GM19099 (cell line): ENCODE results near the gene CRISP3.

Source experiments
- POLR2A ChIP-seq: IDR thresholded peaks from 3 replicates; pipeline ENCODE4 v1.6.1; 2011; ENCODE audit warnings: low read depth; ENCODE audit not compliant: insufficient read length; ENCODE audit errors: extremely low read depth

CRISP3 gene

DNA sequence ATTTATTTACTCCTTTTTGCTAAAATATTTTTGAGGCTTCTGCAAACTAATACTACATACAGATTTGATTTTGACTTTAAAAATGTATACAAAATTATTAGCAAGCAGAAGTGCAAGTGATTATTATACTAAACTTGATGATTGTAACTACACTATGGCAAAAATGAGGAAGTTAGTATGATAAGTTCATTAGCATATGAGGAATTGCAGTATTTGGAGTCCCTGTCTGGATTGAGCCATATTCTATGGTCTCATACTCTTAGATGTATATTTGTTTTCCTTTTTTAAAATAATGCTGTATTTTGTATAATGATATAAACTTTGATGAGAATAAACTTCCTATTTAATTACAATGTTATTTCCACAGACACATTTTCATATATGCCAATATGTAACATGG lies 13.9 kb downstream of the CRISP3 start:
- TF ChIP-seq POLR2A = no peak

DNA sequence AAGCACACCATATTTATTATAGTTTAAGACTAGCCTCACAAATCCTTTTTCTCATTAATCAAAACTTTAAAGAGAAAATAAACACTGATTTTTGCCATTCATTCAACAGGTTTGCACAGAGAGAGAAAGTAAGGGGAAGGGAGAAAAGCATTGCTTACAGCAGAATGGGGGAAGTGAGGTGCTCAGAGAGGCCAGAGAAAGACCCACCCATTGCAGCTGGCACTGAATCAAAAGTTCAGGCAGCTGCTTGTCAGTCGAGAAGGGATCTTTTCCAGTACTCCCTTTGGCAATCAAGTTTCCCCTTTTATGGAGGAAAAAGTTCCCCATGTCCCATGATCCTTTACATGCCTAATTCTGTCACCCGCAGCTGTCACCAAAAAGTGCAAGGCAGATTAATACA lies 22.9 kb downstream of the CRISP3 start:
- no peak for TF ChIP-seq POLR2A

DNA sequence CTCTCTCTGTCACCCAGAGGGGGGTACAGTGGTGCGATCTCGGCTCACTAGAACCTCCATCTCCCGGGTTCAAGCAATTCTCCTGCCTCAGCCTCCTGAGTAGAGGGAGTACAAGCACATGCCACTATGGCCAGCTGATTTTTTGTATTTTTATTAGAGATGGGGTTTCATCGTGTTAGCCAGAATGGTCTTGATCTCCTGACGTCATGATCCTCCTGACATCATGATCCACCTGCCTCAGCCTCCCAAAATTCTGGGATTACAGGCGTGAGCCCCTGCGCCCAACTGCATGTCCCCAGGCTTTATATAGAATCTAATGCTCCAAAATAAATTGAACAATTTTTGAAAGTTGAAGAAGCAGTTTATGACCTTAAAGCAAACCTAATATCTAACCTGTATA lies 23.8 kb downstream of the CRISP3 start:
- no peak for TF ChIP-seq POLR2A

DNA sequence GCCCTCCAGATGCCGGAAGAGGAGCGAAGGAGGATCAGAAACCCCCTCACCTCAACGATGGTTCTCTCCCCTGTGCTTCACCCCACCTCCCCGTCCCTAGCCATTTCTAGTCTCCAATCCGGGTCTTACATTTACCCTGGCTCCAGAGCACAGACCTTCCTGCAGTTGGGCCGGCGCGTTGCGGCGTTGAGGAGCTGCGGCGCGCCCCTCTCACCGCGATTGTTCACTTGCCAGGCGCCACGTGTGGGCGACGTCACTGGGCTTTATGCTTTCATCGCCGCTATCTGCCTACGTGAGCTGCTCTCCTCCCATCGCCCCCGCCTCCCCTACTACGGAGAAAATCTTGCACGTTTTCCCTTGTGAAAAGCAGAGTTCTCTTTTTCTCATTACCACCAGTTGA lies 30.8 kb downstream of the CRISP3 start, which contains the start of gene CRISP2:
Gene CRISP2, minus strand, starts transcription at position 198 of the 400 bp plus-strand sequence. CDS start 4,347 bp downstream, outside the sequence.
- no peak for TF ChIP-seq POLR2A

DNA sequence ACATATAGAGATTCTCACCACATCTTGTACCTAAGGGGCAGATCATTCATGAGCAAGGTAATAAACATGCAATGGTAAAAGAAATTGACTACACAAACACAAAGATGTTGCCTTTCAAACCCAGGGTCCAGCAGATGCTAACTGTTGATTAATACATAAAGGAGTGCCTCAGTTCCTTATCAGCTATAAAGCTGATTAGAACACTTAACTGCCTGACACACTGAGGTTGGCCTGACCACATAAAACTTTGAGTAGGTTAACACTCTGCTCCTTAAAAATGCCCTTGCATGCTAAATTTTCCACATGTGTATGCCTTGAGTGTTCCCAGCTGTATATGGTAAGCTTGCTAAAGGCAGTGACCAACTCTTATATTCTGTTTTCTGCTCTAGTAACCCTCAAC lies 45.7 kb downstream of the CRISP3 start:
- TF ChIP-seq POLR2A = no peak

DNA sequence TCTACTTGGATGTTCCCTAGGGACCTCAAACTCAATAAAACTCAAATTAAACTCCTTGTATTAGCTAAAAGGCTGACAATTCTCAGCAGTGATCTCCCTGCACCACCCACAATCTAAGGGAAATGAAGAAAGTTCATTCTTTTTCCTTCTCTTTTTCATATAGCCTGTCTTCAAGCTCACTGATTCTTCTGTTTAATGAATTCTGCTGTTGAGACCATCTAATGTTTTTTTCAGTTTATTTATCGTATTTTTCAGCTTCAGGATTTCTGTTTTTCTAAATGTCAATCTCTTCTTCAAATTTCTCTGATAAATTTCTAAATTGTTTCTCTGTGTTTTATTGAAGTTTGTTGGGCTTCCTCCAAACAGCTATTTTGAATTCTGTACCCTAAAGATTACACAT lies 50.7 kb downstream of the CRISP3 start:
- TF ChIP-seq POLR2A = no peak

DNA sequence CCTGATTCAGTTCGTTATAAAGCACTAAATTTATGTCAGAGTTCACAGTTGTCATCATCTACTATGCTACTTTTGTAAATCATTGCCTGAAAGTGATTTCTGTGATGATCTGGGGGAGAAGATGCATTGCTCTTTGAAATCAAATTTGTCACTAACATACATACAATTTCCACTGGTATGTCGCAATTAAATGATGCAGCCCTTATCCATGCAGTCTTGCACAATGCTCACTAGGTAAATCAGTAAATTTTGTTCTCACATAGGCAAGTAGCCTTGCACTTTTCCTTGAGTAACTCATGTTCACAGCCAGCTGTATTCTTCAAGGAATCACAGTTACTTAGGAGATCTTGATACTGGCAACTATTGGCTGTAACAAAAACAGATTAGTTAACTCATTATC lies 51.7 kb downstream of the CRISP3 start:
- no peak for TF ChIP-seq POLR2A
